Activated T-helper 17 cell treated with anti-CD3 and anti-CD28 coated beads, Interleukin-2, amount 50 U/mL, for 72 hours (primary cell): ENCODE data around the gene ELANE. TPM values are rescaled to one million over a fixed set of nuclear protein-coding genes. Genes with fewer than 3 reads are reported as not detected.

Experiments
- ATAC-seq: fragments of 150-1000 bp; cut with Tn5 transposase; replicated peaks from 2 replicates; pipeline ENCODE4 v1.10.0; 2021; ENCODE audit warnings: mild to moderate bottlenecking, moderate library complexity
- H3K27ac Mint-ChIP-seq: one replicate; pipeline ENCODE4 v1.8.0; 2022; ENCODE audit warnings: mixed read lengths
- H3K27me3 Mint-ChIP-seq: one replicate; pipeline ENCODE4 v1.8.0; 2022; ENCODE audit warnings: mixed read lengths
- H3K36me3 Mint-ChIP-seq: one replicate; pipeline ENCODE4 v1.8.0; 2022; ENCODE audit warnings: low read depth, mild to moderate bottlenecking, mixed read lengths
- H3K4me1 Mint-ChIP-seq: one replicate; pipeline ENCODE4 v1.8.0; 2022; ENCODE audit warnings: mixed read lengths
- H3K4me3 Mint-ChIP-seq: one replicate; pipeline ENCODE4 v1.8.0; 2022; ENCODE audit warnings: mild to moderate bottlenecking, mixed read lengths
- H3K9me3 Mint-ChIP-seq: one replicate; pipeline ENCODE4 v1.8.0; 2022; ENCODE audit warnings: mixed read lengths
- total RNA-seq, 2 donors: library from RNA; stranded (reverse); gene quantifications; one replicate each; pipeline ENCODE4 v1.2.3, GENCODE V29; 2022

The ELANE gene
- total RNA-seq, 2 donors from 2014 or later, result not detected

DNA sequence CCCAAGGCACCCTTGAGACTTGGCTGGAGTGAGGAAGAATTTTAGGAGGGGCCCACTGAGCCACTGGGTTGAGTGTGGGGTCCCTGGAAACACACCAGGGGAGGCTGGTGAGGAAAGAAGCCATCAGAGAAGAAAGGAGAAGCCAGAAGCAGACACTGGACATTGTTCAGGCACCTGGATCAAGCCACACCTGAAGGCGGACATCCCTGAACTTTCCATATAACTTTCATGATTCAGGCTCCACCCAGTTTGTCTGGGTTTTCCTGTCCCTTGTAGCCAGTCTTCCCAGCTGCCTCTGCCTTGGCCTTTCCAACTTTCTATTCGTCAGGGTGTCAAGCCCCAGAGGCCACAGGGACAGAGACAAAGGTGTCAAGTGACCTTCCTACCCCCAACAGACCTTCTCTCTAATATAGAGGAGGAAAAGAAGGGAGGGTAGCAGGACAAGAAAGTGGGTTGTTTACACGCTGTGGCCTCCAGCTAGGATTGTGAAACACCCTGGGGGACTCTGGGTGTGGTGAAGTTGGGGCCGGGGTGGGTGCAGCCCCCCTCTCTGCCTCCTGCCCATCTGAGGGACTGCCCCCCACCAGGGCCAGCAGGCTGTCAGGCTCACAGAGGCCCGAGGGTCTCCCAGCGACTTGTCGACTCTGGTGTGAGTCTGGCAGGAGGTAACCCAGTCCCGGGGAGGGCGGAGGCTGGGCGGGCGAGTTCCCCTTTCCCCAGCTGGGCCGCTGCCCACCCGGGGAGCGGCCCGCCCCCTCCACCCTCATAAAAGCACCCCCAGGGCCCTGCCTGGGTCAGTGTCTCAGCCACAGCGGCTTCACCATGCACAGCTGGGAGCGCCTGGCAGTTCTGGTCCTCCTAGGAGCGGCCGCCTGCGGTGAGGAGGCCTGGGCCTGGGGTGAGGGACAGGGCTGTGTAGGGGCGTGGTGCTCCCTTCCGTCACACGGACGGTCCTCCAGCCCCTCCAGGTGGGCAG lies 7.1 kb downstream of the ELANE start, which contains the start of gene CFD:
CFD (plus strand) TSS at position 797 of the 976 bp plus-strand sequence; CDS start at position 823, 26 bp downstream.
- no peak for ATAC-seq
- Mint-ChIP-seq H3K4me3 (no peak within 1 kb of the TSS), H3K27me3 (no peaks in the 10 kb centered on the region), H3K9me3 (no peaks in the 10 kb centered on the region), H3K27ac (no peak within 1 kb of the TSS), H3K36me3 (no peaks in the 10 kb centered on the region), H3K4me1 (no peaks in the 10 kb centered on the region)

DNA sequence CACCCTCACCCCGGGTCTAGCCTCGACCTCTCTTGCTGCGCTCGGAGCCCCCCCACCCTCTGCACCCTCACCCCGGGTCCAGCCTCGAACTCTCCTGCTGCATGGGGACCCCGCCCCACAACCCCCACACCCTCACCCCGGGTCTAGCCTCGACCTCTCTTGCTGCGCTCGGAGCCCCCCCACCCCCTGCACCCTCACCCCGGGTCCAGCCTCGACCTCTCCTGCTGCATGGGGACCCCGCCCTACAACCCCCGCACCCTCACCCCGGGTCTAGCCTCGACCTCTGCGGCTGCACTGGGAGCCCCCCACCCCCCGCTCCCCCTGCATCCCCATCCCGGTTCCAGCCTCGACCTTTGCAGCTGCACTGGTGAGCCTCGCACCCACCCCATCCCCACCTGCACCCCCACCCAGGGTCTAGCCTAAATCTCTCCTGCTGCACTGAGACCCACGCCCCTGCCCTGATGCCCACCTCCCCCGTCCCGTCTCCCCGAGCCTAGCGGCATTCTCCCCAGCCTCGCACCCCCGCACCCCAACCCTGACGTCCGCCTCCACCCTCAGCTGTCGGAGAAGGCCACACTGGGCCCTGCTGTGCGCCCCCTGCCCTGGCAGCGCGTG lies 9.1 kb downstream of the ELANE start:
- H3K4me1 Mint-ChIP-seq, result no peaks in the 10 kb centered on the region
- H3K9me3 Mint-ChIP-seq, result no peaks in the 10 kb centered on the region
- H3K36me3 Mint-ChIP-seq, result no peaks in the 10 kb centered on the region
- ATAC-seq, result no peak
- H3K27me3 Mint-ChIP-seq, result no peaks in the 10 kb centered on the region
- no peak overlapping the region for H3K4me3 Mint-ChIP-seq
- H3K27ac Mint-ChIP-seq, result no peak overlapping the region

DNA sequence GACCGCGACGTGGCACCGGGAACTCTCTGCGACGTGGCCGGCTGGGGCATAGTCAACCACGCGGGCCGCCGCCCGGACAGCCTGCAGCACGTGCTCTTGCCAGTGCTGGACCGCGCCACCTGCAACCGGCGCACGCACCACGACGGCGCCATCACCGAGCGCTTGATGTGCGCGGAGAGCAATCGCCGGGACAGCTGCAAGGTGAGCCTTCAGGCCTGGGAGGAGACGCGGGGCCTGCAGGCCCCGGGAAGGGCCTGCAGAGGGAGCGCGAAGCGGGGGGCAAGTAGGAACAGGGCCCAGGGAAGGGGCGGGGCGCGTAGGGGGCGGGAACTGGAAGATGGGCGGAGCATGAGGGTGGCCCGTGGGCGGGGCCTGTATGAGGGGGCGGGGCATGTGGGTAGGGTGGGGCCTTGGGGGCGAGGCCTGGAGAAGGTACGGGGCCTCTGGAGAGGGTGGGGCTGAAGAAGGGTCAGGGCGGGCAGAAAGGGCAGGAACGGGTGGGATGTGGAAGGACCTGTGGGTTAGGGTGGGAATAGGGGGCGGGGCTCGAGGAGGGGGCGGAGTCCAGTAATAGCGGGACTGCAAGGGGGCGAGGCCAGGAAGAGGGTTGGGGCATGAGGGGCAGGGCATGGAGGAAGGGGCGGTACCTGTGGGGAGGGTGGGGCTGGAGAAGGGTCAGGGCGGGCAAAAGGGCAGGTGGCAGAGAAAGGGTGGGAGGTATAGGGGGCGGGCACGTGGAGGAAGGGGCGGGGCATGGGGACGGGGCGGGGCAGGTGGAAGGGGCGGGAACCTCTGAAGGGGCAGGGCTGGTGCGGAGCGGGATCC lies 9.9 kb downstream of the ELANE start:
- H3K36me3 Mint-ChIP-seq, result no peaks in the 10 kb centered on the region
- no peaks in the 10 kb centered on the region for H3K27me3 Mint-ChIP-seq
- H3K4me3 Mint-ChIP-seq, result peak overlapping the region; percentile 71
- peak; percentile 21 for ATAC-seq
- H3K4me1 Mint-ChIP-seq, result no peaks in the 10 kb centered on the region
- H3K9me3 Mint-ChIP-seq, result no peaks in the 10 kb centered on the region
- no peak overlapping the region for H3K27ac Mint-ChIP-seq

DNA sequence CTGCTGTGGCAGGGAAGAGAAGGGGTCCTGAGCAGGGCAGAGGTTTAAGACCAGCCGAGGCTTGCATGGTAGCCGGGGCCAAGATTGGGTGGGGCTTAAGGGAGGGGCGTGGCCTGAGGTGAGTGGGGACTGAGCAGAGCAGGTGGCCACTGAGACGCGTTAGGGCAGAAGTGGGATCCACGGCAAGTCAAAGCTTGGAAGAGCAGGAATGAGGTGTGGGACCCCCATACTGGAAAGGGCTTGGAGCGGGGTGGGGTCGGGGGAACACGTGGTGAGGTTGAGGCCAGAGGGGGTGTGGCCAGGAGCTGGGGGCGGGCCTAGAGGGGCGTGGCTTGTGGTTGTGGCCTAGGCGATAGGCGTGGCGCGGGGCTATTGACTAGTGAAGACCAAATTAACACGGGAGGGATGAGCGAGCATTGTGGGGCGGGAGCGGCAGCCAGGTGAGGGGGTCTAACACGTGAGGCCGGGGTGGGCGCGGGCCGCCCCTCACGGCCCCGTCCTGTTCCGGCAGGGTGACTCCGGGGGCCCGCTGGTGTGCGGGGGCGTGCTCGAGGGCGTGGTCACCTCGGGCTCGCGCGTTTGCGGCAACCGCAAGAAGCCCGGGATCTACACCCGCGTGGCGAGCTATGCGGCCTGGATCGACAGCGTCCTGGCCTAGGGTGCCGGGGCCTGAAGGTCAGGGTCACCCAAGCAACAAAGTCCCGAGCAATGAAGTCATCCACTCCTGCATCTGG lies 10.6 kb downstream of the ELANE start:
- Mint-ChIP-seq H3K36me3 (peaks cover 7% of the 10 kb centered on the region), H3K9me3 (no peaks in the 10 kb centered on the region), H3K27me3 (no peaks in the 10 kb centered on the region), H3K27ac (no peak overlapping the region), H3K4me3 (peak overlapping the region; percentile 71), H3K4me1 (peaks cover 4% of the 10 kb centered on the region)
- ATAC-seq, result peak; percentile 59

- no peaks in the 10 kb centered on the region for H3K9me3 Mint-ChIP-seq
- H3K27me3 Mint-ChIP-seq, result no peaks in the 10 kb centered on the region
- ATAC-seq, result no peak
- peak overlapping the region; percentile 81 for H3K27ac Mint-ChIP-seq
- H3K36me3 Mint-ChIP-seq, result peaks cover 8% of the 10 kb centered on the region
- peaks cover 4% of the 10 kb centered on the region for H3K4me1 Mint-ChIP-seq
- peak overlapping the region; percentile 71 for H3K4me3 Mint-ChIP-seq
Observed at GRCh38 chr19:863315-863620, 11.2 kb downstream of the ELANE start.

GRCh38 chr19:866769-867300 lies 14.7 kb downstream of the ELANE start:
- no peak overlapping the region for H3K27ac Mint-ChIP-seq
- ATAC-seq, result no peak
- H3K27me3 Mint-ChIP-seq, result no peaks in the 10 kb centered on the region
- no peaks in the 10 kb centered on the region for H3K9me3 Mint-ChIP-seq
- peaks cover 4% of the 10 kb centered on the region for H3K4me1 Mint-ChIP-seq
- peaks cover 29% of the 10 kb centered on the region for H3K36me3 Mint-ChIP-seq
- no peak overlapping the region for H3K4me3 Mint-ChIP-seq

DNA sequence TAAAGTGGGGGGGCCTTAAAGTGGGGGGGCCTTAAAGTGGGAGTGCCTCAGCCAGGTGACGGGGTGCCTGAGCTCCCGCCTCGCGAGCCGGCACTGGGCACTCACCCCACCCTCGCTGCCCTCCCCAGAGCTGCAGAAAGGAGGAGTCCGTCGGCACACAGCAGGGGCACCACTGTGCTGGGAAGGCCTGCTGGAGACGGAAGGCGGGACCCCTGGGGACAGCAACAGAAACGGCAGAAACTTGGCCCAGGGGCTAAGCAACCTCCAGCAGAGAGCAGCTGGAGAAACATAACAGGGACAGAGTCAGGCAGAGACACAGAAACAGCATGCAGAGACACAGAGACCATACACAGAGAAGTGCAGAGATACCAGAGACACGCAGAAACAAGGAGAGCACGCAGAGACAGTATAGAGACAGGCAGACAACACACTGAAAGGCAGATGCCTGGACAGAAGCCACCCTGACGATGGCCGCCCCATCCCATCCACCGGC lies 15.2 kb downstream of the ELANE start:
- peaks cover 4% of the 10 kb centered on the region for H3K4me1 Mint-ChIP-seq
- H3K4me3 Mint-ChIP-seq, result no peak overlapping the region
- no peaks in the 10 kb centered on the region for H3K9me3 Mint-ChIP-seq
- H3K27ac Mint-ChIP-seq, result no peak overlapping the region
- no peaks in the 10 kb centered on the region for H3K27me3 Mint-ChIP-seq
- peaks cover 29% of the 10 kb centered on the region for H3K36me3 Mint-ChIP-seq
- no peak for ATAC-seq

- H3K36me3 Mint-ChIP-seq, result peaks cover 29% of the 10 kb centered on the region
- no peaks in the 10 kb centered on the region for H3K9me3 Mint-ChIP-seq
- H3K4me3 Mint-ChIP-seq, result no peak overlapping the region
- no peak overlapping the region for H3K27ac Mint-ChIP-seq
- no peak for ATAC-seq
- no peaks in the 10 kb centered on the region for H3K27me3 Mint-ChIP-seq
- H3K4me1 Mint-ChIP-seq, result peaks cover 4% of the 10 kb centered on the region
Observed at GRCh38 chr19:867855-868457, 15.9 kb downstream of the ELANE start.

DNA sequence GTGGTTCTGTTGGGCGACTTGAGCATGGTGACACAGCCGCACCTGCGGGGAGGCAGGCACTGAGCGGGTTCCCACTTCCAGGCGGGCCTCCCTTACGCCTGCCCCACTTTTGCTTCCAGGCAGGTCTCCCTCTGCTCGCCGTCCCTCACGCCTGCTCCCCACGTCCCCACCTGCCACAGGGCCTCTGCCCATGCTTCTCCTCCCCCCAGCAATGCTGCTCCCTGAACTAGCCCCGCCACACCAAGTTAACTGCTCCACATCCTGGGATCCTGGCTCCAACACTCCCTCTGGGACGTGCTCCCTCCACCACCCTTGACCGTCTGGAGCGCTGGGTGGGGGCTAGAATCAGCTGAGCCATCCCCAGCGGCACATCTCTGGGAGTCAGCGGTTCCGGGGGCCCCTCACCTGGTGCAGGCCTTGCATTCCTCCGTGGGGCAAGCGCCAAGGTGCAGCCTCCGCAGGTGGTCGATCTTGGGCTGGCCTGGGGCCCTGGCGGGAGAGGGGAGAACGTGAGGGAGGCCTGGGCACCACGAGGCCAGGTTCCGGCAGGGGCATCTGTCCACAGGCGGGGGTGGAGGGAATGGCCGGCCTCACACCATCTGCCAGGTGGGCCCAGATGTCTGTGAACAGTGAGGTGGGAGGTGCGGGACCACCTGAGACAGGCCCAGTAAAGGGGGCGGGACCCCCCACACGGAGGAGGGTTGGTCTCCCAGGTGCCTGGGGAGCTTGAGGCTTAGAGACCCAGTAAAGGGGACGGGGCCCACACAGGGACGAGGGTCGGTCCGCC lies 16.5 kb downstream of the ELANE start:
- no peak overlapping the region for H3K27ac Mint-ChIP-seq
- peaks cover 4% of the 10 kb centered on the region for H3K4me1 Mint-ChIP-seq
- no peaks in the 10 kb centered on the region for H3K9me3 Mint-ChIP-seq
- peaks cover 29% of the 10 kb centered on the region for H3K36me3 Mint-ChIP-seq
- H3K27me3 Mint-ChIP-seq, result no peaks in the 10 kb centered on the region
- no peak for ATAC-seq
- no peak overlapping the region for H3K4me3 Mint-ChIP-seq

GRCh38 chr19:869245-870177 lies 17.4 kb downstream of the ELANE start:
- ATAC-seq, result no peak
- no peak overlapping the region for H3K27ac Mint-ChIP-seq
- no peak overlapping the region for H3K4me3 Mint-ChIP-seq
- peaks cover 29% of the 10 kb centered on the region for H3K36me3 Mint-ChIP-seq
- H3K27me3 Mint-ChIP-seq, result no peaks in the 10 kb centered on the region
- H3K4me1 Mint-ChIP-seq, result peaks cover 4% of the 10 kb centered on the region
- no peaks in the 10 kb centered on the region for H3K9me3 Mint-ChIP-seq

DNA sequence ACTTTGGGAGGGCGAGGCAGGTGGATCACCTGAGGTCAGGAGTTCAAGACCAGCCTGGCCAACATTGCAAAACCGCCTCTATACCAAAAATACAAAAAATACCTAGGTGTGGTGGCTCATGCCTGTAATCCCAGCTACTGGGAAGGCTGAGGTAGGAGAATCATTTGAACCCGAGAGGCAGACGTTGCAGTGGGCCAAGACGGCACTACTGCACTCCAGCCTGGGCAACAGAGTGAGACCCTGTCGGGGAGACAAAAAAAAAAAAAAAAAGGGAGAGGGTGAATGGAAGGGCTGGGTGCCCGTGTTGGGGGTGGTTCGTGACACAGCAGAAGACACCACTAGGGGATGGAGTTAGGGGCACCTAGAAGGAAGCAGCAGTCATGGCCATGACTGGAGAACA lies 18.2 kb downstream of the ELANE start:
- no peak overlapping the region for H3K27ac Mint-ChIP-seq
- H3K4me3 Mint-ChIP-seq, result no peak overlapping the region
- H3K4me1 Mint-ChIP-seq, result peaks cover 4% of the 10 kb centered on the region
- no peaks in the 10 kb centered on the region for H3K27me3 Mint-ChIP-seq
- no peak for ATAC-seq
- no peaks in the 10 kb centered on the region for H3K9me3 Mint-ChIP-seq
- peaks cover 29% of the 10 kb centered on the region for H3K36me3 Mint-ChIP-seq

- H3K27ac Mint-ChIP-seq, result no peak overlapping the region
Observed at GRCh38 chr19:870963-871401, 18.9 kb downstream of the ELANE start.

More at GRCh38 chr19:870963-871401, 18.9 kb downstream of the ELANE start:
- Mint-ChIP-seq H3K27me3 (no peaks in the 10 kb centered on the region), H3K9me3 (no peaks in the 10 kb centered on the region), H3K4me1 (peaks cover 4% of the 10 kb centered on the region), H3K4me3 (no peak overlapping the region), H3K36me3 (peaks cover 35% of the 10 kb centered on the region)
- ATAC-seq, result no peak
